Fibroblast of skin of scalp (primary cell): ENCODE results near the gene FITM1.
"Not testable (repeated sequence)": the region's sequence is repeated elsewhere in the genome, so short reads cannot be mapped to it uniquely, and the experiment has no call there.

ENCODE experiments used
- DNase-seq: peaks from one replicate; pipeline ENCODE4 v3.0.0-alpha.2; 2013

FITM1 gene

GRCh38 chr14:24098229-24098926, 32.1 kb upstream of the FITM1 start:
- DNase-seq = no peak

DNA sequence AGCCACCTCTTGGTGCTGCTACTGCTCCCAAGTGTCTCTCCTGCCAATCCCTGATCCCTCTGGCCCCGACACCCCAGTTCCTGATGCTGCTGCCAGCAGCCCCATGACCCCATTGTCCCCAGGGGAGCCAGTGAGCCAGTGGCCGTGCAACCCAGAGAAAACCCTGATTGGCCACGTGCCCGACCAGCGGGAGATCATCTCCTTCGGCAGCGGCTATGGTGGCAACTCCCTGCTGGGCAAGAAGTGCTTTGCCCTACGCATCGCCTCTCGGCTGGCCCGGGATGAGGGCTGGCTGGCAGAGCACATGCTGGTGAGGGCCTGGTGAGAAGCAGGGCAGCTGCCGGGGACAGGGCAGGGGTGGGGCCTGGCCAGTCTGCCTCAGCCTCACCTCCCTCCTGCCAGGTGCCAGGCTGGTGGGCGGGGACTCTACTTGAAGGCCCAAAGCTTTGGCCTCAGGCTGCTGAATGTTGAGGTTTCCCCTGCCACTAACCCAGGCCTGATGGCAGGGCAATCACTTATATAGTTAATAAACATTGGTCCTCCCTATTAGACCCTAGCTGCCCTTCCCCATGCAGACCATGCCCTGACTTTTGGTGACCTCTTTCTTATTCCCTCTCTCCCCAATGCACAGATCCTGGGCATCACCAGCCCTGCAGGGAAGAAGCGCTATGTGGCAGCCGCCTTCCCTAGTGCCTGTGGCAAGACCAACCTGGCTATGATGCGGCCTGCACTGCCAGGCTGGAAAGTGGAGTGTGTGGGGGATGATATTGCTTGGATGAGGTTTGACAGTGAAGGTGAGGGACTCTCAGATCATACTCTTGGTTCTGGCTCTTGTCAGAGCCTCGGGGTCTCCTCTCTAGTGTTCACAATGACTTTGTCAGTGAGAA, 31.3 kb upstream of the FITM1 start:
- no peak for DNase-seq

DNA sequence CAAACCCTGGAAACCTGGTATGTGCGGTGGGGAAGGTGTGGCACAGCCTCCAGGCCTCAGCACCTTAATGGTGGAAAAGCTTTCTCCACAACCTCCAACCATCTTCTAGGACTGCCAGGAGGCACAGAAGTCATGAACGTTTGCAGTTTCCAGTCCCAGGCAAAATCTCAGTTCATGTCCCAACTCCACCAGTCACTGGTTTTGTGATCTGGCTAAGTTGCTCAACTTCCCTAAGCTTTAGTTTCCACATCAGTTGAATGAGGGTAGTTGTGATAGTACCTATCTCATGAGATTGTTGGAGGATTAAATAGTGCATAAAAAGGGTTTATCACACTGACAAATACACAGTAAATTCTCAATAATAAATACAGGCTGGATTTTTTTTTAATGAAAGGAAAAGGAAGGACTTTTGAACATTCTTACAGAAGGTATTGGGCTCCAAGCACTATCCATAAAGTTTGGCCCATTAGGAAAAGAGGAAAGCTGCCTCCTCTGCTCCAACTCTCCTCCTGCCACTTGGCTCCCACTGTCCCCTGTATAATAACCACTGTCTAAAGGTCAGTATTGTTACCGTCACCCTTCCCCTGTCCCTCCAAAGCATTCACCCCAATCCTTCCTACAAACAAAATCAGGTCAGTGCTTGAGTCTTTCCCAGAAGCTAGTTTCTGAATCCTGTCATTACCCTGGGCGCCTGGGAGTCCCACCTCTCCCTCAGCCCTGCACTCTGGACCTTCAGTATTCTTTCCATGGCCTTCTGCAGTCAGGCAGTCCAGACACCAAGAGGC, 30.1 kb upstream of the FITM1 start:
- no peak for DNase-seq

- DNase-seq = no peak
These were observed 29.4 kb upstream of the FITM1 start for GRCh38 chr14:24100982-24101494.

DNA sequence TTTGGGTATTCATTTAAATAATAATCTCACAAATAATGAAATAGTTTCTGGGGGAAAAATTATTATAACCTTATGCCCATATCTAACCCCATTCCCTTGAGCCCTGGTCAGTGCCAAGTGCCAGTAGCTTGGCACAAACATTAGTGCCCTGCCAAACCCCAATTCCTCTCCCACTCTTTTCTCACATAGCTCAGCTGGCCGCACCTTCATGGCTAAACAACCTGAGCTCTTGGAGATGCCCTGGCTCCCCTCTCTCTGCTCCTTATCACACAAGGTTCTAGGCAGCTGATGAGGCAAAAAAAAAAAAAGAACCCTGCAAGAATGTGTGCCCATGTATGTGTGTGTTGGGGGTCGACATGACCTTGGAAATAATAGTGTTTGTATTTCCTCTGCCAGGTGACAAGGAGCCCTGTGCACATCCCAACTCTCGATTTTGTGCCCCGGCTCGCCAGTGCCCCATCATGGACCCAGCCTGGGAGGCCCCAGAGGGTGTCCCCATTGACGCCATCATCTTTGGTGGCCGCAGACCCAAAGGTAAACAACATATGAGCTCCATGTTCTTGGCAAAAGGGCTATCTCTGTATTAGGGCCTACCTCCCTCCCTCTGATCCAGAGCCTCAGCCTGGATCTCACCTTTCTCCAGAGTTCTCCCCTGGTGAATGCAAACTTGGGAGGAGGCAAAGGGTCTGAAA, 28.0 kb upstream of the FITM1 start:
- no peak for DNase-seq

DNA sequence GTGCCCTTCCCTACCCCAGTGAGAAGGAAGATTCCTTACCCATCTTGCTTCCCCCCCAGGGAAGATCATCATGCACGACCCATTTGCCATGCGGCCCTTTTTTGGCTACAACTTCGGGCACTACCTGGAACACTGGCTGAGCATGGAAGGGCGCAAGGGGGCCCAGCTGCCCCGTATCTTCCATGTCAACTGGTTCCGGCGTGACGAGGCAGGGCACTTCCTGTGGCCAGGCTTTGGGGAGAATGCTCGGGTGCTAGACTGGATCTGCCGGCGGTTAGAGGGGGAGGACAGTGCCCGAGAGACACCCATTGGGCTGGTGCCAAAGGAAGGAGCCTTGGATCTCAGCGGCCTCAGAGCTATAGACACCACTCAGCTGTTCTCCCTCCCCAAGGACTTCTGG, 27.0 kb upstream of the FITM1 start:
- DNase-seq = no peak

DNA sequence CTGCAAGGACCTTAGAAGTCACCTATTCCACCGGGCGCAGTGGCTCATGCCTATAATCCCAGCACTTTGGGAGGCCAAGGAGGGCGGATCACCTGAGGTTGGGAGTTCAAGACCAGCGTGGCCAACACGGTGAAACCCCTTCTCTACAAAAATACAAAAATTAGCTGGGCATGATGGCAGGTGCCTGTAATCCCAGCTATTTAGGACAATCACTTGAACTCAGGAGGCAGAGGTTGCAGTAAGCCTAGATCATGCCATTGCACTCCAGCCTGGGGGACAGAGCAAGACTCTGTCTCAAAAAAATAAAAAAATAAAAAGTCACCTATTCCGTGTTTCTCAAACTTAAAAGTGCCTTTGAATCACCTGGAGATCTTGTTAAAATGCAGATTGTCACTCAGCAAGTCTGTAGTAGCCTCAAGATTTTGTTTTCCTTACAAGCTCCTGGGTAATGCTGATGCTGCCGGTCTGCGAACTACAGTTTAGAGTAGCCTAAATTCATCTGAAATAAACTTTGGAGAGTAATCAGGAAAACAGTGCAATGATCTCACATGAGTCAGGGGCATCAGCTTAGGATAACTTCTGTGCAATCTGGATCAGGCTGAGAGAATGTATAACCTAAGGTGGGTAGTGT, 24.7 kb upstream of the FITM1 start:
- DNase-seq = not testable (repeated sequence)

DNA sequence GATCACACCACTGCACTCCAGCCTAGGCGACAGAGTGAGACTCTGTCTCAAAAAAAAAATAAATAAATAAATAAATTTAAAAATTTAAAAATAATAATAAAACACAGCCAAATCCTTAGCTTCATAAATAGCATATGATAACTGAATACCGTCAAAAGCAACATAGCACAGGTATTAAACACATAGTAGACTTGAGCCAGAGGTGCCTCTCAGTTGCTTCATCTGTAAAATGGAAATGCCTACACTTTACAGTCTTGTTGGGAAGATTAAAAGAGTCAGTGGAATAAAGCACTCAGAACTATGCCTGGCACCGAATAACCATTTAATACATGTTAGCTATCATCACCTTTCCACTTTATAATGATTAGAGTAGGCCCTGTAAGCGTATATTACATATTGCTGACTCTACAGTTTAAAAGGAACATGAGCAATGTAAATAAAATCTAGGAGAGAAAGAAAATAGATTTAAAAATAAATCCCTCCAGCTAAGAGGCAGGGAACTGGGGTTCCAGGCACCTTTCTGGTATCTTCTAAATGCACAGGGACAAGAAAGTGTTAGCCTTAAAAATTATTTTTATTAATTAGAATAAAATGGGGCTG, 23.7 kb upstream of the FITM1 start:
- no peak for DNase-seq

GRCh38 chr14:24108336-24108874, 22.1 kb upstream of the FITM1 start:
- DNase-seq = no peak

DNA sequence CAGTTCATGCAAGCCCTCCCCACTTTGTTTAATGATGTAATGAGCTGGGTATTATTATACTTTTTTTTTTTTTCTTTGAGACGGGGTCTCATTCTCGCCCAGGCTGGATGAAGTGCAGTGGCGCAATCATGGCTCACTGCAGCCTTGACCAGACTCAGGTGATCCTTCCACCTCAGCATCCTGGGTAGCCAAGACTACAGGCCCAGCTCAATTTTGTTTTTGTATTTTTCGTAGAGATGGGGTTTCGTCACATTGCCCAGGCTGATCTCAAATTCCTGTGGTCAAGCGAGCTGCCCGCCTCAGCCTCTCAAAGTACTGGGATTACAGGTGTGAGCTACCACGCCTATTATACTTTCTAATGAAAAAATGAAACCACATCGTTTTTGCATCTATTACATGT, 20.4 kb upstream of the FITM1 start:
- no peak for DNase-seq

GRCh38 chr14:24110523-24110922, 19.9 kb upstream of the FITM1 start:
- DNase-seq = no peak

- no peak for DNase-seq
These were observed 17.1 kb upstream of the FITM1 start for GRCh38 chr14:24113379-24113800.

DNA sequence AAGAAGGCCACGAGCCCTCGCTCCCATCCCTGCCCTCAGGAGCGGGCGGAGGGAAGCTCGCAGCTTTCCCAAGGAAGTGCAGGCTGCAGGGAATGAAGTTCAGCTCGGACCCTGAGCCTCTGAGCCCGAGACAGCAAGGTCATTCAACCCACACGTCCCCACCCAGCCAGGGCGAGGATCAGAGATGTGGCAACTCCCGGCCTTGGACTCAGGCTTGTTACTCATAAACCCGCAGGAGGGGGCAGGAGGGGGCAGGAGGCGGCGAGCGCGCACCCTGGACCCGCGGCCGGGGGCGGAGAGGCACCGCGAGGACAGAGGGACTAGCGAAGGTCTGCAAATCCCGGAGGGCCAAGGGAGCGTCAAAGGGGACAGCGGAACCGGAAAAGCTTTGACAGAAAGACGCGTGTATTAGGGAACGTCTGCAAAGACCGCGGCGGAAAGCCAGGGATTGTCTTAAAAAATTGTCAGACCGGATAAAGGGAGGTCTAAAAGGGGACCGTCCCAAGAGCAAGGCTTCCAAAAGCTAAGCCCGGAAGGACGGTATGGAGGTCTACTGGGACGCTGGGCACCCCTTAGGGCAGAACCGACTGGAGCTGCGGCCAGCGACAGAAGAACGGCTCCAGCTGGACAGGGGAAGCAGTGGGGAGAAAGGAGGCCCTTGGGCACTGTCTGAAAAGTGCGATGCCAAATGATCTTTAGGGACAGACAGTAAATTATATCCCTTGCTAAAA, 16.5 kb upstream of the FITM1 start:
- DNase-seq = peak; percentile 92

GRCh38 chr14:24114532-24115421, 15.7 kb upstream of the FITM1 start, which contains the start of the genes DCAF11 and NRL:
TSS of gene DCAF11 (plus strand) at chr14:24114777. CDS start at chr14:24115595, 818 bp downstream.
TSS of gene NRL (minus strand) at chr14:24114949. CDS start at chr14:24082848, 32,101 bp downstream.
- peak; percentile 100 for DNase-seq

- DNase-seq = no peak
These were observed 14.9 kb upstream of the FITM1 start for GRCh38 chr14:24115422-24116127.

DNA sequence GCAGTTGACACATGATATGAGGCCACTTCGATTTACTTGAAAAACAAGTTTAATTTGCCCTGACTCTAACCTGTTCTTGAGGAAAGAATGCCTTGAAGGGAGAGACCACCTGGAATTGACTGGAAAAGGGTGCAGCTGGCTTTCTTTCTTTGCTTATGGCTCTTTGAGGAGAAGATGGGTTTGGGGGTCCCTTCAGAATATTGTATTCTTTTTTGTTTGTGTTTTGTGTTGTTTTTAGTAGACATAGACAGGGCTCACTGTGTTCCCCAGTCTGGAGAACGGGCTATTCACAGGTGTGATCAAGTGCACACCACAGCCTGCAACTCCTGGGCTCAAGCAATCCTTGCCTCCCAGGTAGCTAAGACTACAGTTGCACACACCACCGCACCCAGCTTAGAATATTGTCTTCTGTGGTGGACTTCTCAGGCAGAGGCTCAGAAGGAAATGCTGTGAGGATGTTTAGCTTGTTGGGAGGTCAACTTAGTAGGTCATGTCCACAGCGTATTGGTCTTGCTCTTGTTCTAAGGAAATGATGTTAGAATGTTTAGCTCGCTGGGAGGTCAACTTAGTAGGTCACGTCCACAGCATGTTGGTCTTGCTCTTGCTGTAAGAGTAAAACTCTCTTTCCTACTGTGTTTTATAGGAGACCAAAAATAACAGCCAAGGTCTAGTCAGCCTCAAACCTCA, 14.2 kb upstream of the FITM1 start:
- no peak for DNase-seq

GRCh38 chr14:24117179-24117578, 13.3 kb upstream of the FITM1 start:
- no peak for DNase-seq

- DNase-seq = no peak
These were observed 10.8 kb upstream of the FITM1 start for GRCh38 chr14:24119691-24120090.
